Type B pancreatic cell (in vitro differentiated cells): ENCODE results near the gene PRELP. TPM values are rescaled to one million over a fixed set of nuclear protein-coding genes. Genes with fewer than 3 reads are reported as not detected.

Experiments used
- DNase-seq: peaks from one replicate; pipeline ENCODE4 v3.0.0; 2021; ENCODE audit warnings: mixed read lengths; ENCODE audit not compliant: unreplicated experiment; ENCODE audit errors: extremely low spot score
- H3K27ac Mint-ChIP-seq: 2 replicates; pipeline ENCODE4 v1.8.0; 2021; ENCODE audit warnings: mild to moderate bottlenecking, mixed read lengths
- H3K27me3 Mint-ChIP-seq: 2 replicates; pipeline ENCODE4 v1.8.0; 2021; ENCODE audit warnings: mixed read lengths
- H3K36me3 Mint-ChIP-seq: 2 replicates; pipeline ENCODE4 v1.8.0; 2021; ENCODE audit warnings: mixed read lengths
- H3K4me1 Mint-ChIP-seq: one replicate; pipeline ENCODE4 v1.8.0; 2021; ENCODE audit warnings: mixed read lengths; ENCODE audit not compliant: unreplicated experiment
- H3K4me3 Mint-ChIP-seq: 2 replicates; pipeline ENCODE4 v1.8.0; 2021; ENCODE audit warnings: mild to moderate bottlenecking, mixed read lengths
- H3K9me3 Mint-ChIP-seq: 2 replicates; pipeline ENCODE4 v1.8.0; 2021; ENCODE audit warnings: mixed read lengths
- CTCF ChIP-seq: fragments of 200-600 bp; sonication (generic); conservative IDR thresholded peaks from 2 replicates; pipeline ENCODE4 v1.5.0; 2021; ENCODE audit warnings: antibody characterized with exemption, mild to moderate bottlenecking
- total RNA-seq: library from RNA; stranded (reverse); gene quantifications from 2 replicates; pipeline ENCODE4 v1.2.1, GENCODE V29; 2021; ENCODE audit warnings: low replicate concordance

PRELP gene
- total RNA-seq, 1 donor from 2014 or later = 1.1 TPM

DNA sequence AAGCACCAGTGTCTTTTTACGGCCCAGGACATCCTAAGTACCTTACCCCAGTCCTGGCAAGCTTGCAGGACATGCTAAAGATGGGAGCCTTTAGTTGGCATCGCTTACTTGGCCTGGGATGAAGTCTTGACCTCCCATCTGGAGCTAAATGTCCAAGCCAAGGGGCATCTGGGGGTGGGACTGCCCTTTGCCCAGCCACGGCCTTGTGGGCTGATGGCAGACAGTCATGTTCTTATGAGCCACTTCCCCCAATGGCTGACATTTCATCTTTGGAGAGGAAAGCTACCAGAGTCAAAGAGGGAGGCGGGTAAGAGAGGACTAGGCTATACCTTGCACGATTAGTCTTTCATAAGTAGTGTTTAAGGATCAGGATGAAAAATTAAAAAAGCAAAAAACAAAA lies 50.5 kb downstream of the PRELP start:
- Mint-ChIP-seq H3K4me1 (peaks cover 59% of the 10 kb centered on the region), H3K9me3 (no peaks in the 10 kb centered on the region), H3K36me3 (no peaks in the 10 kb centered on the region), H3K27ac (no peak overlapping the region), H3K4me3 (no peak overlapping the region), H3K27me3 (no peaks in the 10 kb centered on the region)
- no peak for TF ChIP-seq CTCF
- DNase-seq = no peak

GRCh38 chr1:203526572-203526971 lies 51.0 kb downstream of the PRELP start:
- no peaks in the 10 kb centered on the region for H3K27me3 Mint-ChIP-seq
- H3K9me3 Mint-ChIP-seq = no peaks in the 10 kb centered on the region
- peaks cover 54% of the 10 kb centered on the region for H3K4me1 Mint-ChIP-seq
- TF ChIP-seq CTCF = no peak
- no peaks in the 10 kb centered on the region for H3K36me3 Mint-ChIP-seq
- no peak overlapping the region for H3K4me3 Mint-ChIP-seq
- H3K27ac Mint-ChIP-seq = no peak overlapping the region
- no peak for DNase-seq

- Mint-ChIP-seq H3K4me1 (peaks cover 52% of the 10 kb centered on the region), H3K27me3 (no peaks in the 10 kb centered on the region), H3K9me3 (no peaks in the 10 kb centered on the region), H3K4me3 (no peak overlapping the region), H3K36me3 (no peaks in the 10 kb centered on the region), H3K27ac (peak overlapping the region; percentile 2)
- no peak for DNase-seq
- TF ChIP-seq CTCF = no peak
These were observed 51.4 kb downstream of the PRELP start for GRCh38 chr1:203527013-203527412.

DNA sequence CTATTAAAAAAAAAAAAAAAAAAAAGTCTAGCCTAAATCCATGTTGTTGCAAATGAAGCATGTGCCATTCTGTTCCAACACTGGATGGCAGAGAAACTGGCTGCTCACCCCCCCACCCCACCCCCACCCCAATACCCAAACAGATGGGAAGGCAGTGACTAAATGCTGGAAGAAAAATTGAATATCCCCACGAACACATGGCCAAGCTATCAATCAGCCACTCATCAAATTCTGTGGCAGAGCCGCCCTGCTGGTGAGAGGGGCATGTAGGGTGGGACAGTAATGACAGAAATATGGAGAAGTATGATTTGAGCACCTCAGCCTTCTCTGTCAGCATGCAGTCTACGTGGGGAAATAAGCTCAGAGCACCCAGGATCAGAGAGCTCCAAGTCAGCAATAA lies 52.5 kb downstream of the PRELP start:
- H3K36me3 Mint-ChIP-seq = no peaks in the 10 kb centered on the region
- no peaks in the 10 kb centered on the region for H3K27me3 Mint-ChIP-seq
- DNase-seq = no peak
- peaks cover 41% of the 10 kb centered on the region for H3K4me1 Mint-ChIP-seq
- H3K9me3 Mint-ChIP-seq = no peaks in the 10 kb centered on the region
- peak; percentile 19 for TF ChIP-seq CTCF
- no peak overlapping the region for H3K27ac Mint-ChIP-seq
- H3K4me3 Mint-ChIP-seq = no peak overlapping the region

DNA sequence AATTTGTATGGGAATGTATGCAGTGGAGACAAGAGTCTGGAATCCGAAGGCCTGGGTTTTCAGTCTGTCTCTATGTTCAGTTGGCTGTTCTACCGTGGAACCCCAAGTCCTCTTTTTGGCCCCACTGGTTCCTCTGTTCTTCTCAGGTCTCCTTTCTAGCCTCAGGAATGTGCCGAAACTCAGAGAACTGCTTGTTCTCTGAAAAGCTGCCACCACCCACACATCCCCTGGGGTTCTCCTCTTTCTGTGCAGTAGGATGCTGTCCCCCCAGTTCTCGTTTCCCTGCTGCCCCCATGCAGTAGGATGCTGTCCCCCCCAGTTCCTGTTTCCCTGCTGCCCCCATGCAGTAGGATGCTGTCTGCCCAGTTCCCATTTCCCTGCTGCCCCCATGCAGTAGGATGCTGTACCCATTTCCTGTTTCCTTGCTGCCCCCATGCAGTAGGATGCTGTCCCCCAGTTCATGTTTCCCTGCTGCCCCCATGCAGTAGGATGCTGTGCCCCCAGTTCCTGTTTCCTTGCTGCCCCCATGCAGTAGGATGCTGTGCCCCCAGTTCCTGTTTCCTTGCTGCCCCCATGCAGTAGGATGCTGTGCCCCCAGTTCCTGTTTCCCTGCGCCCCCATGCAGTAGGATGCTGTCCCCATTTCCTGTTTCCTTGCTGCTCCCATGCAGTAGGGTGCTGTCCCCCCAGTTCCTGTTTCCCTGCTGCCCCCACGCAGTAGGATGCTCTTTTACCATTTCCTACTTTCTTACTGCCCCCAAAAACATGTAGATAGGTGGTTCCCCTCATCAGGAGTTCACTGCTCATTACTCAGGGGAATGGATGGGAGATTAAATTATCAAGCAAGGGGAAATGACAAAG lies 53.6 kb downstream of the PRELP start:
- DNase-seq = no peak
- H3K9me3 Mint-ChIP-seq = no peaks in the 10 kb centered on the region
- no peaks in the 10 kb centered on the region for H3K27me3 Mint-ChIP-seq
- no peak overlapping the region for H3K27ac Mint-ChIP-seq
- no peaks in the 10 kb centered on the region for H3K36me3 Mint-ChIP-seq
- H3K4me1 Mint-ChIP-seq = peaks cover 34% of the 10 kb centered on the region
- H3K4me3 Mint-ChIP-seq = no peak overlapping the region
- no peak for TF ChIP-seq CTCF
